HG03342 (cell line): ENCODE data around the gene SPON2.

Source experiments
- ATAC-seq: cut with Tn5 transposase; IDR thresholded peaks from one replicate; pipeline ENCODE4 v1.9.1; 2021; ENCODE audit warnings: mild to moderate bottlenecking, moderate library complexity; ENCODE audit not compliant: unreplicated experiment

SPON2 gene

DNA sequence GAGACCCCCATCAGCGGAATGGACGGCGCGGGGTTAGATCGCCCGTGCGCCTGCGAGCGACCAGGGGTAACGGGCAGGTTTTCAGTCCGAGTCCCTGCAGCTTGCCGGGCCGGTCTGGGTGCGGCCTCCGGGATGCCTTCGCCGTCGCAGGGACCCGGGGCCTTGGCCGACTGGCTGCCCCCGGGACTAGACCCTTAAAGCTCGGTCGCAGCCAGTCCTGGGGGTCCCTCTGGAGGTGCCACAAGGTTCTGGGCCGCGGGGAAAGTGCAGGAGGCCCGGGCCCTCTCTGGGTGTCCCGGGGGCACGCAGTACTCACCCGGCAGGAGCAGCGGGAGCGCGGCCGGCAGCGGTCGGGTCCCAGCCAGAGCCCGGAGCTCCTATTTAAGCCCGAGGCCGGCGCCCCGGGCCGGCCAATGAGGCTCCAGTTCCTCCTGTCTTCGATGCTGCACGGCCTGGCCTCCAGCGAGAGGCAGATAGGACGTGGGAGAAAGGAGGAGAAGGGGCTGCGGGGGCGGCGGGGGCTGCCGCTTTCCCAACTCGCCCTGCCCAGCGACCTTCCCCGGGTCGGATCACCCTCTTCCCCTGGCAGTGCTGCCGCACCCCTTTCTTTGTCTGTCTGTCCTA, at the start of gene SPON2:
SPON2 (minus strand) TSS at position 356 of the 624 bp plus-strand sequence.
- ATAC-seq, result no peak

DNA sequence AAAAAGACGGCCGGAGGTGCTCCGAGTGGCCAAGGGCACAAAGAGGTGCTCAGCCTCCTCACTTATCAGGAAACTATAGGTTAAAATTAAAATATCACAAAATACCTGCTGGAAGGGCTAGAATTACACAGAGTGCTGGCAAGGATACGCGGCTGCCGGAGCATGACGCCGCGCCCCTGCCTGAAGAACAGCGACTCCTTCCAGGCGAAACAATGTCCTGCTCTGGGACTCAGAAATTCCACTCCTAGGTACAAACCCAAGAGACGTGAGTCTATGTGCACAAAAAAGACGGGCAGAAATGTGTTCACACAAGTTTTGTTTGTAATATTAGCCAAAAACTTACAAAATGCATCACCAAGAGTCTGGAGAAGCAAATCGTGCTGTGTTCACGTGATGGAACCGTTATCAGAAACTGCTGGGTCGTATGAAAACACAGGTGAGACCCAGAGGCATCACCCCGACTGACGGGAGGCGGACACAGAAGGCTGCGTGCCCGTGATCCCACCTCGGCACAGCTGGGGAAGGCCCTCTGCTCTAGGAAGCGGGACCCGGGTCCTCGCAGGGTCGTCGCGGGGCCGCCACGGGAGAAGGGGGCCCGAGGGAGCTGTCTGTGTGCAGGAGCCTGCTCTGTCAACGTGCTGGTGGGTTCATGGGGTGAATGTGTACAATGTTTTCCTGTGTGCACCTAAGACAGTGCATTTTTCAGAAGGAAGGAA, 48.9 kb upstream of the SPON2 start:
- ATAC-seq, result no peak

DNA sequence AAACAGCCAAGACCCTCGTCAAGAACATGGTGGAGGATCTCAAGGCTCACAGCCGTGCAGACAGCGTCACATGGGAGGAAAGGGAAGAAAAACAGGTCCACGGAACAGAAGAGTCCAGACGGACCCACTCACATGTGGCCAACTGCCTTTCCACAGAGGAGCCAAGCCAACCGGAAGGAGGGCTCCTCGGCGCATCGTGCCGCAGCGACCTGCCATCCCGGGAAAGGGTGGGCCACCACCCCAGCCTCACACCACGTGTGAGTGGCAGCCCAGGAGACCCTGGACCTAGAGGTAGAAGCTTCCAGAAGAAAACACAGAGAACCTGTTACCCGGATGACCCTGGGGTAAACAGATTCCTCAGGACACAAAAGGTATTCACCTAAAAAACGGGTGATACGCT, 48.2 kb upstream of the SPON2 start:
- ATAC-seq, result no peak

DNA sequence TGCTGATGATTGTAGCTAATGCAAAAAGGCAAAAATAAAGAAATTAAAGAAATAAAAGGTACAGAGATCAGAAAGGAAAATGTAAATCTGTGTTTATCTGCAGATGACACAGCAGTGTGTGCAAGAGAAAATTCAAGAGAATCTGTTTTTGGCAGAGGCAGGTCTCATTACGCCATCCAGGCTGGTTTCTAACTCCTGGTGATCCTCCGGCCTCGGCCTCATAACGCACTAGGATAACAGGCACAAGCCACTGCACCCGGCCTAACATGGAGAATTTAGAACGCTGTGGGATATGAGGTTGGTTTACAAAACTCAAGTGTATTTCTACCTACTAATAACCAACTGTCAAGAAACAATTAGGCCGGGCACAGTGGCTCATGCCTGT, 47.2 kb upstream of the SPON2 start:
- ATAC-seq, result no peak

DNA sequence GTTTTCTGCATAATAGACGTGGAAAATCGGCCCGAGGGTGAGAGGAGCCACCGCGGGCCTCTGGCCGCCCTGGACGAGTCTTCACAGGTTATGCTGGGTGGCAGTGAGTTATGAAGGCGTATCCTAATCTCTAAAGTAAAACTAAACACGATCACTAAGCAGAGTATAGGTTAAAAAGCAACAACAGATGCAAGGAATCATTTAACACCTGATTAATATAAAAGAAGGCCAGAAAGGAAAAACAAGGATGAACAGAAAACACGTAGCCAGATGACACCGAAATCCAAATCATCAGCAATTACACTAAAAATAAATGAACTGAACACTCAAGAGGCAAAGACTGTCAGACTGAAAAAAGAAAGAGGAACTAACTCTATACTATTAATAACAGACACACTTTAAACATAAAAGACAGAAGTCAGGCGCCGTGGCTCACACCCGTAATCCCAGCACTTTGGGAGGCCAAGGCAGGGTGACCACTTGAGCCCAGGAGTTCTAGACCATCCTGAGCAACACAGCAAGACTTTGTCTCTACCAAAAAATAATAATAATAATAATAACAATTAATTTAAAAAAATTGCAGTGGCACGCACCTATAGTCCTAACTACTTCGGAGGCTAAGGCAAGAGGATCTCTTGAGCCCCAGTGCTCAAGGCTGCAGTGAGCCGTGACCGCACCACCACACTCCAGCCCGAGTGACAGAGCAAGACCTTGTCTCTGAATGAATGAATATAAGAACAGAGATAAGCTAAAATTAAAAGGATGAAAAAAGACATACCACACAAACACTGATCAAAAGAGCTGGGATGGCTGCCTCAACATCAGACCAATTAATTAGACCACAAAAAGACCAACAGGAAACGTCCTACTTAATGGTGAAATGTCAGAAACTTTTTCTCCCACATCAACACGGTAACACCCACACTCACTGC, 46.5 kb upstream of the SPON2 start:
- peak; percentile 66 for ATAC-seq

DNA sequence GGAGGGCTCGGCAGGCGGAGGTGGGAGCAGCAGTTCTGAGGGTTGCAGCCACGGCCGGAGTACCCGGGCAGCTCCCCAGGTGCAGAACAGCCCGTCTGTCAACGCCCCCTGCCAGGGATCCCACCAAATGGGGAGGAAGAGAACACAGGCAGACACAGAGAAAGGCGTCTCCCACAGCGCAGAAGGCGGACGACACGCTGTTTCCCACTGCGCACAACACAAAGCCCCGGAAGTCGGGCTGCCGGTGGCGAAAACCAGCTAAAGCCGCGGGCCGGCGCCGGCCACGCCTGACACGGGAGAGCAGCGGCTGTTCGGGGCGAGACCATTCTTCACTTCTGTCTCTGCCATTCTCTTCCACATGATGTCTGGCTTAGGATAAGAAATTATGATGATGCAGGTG, 45.0 kb upstream of the SPON2 start:
- ATAC-seq, result no peak

DNA sequence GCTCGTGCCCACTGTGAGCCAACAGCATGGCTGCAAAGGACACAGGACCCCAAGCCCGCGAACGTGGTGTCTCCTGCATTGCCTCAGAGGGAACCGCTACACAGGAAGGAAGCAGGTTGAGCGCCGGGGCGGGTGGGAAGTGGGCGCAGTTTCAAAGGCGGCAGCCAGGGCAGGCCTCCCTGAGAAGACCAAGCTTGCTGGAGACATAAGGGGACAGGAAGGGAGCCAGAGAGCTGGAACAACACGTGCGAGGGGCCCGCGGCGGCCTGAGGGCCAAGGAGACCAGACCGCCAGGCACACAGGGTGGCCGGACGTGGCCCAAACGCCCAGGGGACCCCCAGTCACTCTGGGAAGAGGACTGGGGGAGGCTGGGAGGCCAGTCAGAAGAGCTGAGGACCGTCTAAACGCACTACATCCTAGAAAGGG, 44.5 kb upstream of the SPON2 start:
- ATAC-seq, result no peak

DNA sequence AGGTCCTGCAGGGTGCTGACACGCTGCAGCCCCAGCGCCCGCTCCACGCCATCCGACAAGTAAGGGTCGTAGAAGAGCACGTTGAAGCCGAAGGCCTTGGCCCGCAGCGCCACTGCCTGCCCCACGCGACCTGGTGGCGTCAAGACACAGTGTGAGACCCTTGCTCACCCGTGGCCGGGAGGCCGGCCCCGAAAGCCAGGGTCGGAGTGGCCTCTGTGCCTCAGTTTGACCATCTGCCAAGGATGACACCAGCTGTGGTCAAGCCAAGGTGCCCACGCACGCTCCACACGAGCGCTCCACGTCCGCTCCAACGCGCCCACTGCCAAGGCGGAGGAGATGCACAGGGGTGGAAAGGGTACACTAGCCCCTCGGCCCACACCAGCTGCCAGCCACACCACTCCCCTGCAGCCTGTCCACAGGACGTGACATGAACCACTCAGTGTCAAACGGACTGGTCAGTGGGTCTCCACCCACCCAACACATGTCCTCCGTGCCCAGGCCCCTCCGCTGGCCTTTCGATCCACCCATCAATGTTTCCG, 43.8 kb upstream of the SPON2 start:
- no peak for ATAC-seq

DNA sequence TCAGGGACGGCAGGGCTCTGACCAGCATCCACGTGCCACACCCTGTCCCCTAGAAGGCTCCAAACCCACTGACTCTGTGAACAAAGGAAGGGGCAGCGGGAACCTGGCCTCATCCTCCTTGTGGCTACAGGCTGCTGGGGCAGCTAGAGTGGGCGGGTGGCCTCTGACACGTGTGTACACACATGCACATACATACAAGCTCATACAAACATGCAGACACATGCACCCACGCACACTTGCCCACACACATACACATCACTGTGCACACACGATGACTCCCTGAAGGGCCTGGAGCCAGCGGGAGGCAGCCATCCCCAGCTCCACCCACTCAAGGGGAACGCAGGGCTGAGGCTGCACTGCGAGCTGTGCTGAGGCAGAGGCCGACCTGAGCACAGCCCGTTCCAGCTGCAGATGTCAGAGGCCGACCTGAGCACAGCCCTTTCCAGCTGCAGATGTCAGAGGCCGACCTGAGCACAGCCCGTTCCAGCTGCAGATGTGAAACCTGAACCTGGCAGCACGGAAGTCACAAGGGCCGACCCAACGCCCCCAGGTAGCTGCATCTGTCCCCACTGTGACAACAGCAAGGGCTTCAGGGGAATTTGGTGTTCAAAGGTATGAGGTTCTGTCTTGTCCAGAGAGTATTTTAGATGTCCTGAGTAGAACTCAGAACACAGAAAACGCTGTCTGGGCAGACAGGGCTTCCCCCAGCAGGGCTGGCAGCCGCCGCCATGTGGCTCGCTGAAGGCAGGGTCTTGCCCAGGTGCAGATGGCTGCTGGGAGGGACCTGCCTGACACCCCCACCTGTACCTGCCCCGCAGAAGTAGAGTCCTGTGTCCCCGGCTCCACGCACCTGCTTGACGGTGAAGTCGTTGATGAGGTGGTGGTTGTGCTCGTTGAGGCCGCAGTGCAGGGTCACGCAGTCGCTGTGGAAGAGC, 43.0 kb upstream of the SPON2 start:
- ATAC-seq, result no peak

DNA sequence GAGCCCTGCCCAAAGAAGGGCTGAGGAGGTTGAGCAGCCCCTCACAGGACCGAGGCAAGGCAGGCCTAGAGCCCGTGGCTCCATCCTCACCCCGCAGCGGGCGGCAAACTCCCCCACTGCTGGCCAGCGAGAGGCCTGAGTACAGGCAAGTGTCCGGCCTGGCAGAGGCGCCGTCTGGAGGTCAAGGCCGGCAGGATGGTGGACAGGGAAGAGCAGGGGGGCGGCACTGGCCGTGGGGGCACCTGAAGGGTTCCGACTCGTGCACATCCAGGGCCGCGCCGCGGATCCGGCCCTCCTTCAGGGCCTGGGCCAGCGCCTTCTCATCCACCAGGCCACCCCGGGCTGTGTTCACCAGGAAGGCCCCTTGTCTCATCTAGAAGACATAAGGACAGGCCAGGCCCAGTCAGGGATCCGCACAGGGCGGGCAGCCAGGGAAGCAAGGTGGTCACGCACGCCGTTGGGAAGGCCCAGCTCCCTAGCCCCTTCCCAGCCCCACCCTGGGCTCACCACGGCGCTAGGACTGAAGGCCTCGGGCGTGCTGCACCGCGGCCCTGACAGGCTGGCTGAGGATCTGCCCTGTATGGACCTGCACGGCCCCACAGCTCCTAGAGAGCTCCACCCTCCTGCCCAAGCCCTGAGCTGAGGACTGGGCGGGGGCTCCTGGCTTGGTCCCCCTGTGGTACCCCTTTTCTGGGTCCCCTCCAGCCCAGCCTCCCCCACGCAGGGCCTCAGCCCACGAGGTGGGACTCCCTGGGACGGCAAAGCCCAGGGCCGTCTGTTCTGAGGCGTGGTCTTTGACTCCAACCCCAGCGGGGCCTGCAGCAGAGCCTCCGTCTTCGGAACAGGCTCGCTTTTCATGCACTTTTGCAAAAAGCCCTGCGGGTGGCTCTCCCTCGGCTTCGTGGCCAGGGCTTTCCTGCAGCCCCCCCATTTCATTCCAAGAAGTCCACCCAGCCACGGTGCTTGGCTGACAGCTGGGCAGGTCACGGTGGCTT, 42.0 kb upstream of the SPON2 start:
- ATAC-seq, result no peak

DNA sequence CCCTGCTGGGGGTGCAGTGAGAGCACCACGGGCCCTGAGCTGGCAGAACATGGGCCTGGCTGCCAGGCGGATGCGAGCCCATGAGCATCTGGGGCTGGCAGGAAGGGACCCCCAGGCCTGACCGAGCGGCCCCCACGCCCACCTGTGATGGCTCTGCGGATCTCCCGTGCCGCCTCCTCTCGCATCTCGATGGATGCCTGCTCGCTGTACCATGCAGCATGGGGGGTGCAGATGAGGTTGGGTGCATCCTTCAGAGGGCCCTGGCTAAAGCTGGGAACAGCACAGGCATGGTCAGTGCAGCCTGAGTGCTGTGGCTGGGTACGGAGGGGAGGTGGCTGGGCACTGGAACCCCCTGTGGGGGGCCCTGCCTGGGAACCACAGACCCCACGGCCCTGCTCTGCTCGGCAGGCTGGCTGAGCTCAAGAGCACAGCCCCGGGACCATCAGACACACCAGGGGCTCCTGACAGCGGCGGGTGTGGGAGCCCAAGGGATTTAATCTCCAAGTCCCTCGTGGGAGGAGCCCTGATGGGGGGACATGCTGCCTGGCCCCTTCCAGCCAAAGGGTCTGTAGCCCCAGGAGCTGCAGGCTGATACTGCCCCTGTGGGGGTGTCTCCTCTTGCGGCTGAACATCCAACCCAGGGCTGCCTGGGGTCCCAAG, 41.1 kb upstream of the SPON2 start:
- no peak for ATAC-seq

DNA sequence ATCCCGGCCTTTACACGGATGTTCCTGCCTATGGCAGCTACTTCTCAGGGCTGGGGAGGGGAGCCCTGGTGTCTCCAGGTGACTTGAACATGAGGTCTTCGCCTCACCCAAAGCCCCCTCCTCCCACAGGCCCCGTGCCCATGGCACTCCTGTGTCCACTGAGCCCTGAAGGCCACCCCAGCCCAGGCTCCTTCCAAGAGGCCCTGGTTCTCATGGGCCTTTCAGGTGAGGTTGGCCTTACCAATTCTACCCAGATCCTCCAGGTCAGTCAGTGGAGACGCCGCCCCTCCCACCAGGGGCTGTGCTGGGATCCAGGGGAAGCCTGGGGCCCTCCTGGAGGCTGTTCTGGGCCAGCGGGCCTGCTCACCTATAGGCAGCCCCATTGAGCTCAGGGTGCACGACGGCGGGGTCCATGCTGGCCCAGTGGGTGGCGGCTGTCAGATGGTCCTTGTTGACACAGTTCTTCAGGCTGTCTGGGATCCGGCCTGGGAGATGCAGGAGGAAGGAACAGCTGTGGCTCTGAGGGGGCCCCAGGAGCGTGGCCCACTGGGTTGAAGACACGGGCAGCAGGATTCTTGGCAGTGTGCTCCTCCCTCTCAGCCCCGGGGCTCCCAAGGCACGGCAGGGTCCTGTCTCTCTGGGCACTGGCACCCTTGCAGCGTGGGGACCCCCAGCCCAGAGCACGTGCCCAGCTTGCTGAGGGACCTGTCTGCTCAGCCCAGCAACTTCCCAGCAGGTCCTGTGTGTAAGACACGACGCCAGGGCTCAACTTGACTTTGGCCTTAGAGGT, 40.4 kb upstream of the SPON2 start:
- ATAC-seq, result no peak

DNA sequence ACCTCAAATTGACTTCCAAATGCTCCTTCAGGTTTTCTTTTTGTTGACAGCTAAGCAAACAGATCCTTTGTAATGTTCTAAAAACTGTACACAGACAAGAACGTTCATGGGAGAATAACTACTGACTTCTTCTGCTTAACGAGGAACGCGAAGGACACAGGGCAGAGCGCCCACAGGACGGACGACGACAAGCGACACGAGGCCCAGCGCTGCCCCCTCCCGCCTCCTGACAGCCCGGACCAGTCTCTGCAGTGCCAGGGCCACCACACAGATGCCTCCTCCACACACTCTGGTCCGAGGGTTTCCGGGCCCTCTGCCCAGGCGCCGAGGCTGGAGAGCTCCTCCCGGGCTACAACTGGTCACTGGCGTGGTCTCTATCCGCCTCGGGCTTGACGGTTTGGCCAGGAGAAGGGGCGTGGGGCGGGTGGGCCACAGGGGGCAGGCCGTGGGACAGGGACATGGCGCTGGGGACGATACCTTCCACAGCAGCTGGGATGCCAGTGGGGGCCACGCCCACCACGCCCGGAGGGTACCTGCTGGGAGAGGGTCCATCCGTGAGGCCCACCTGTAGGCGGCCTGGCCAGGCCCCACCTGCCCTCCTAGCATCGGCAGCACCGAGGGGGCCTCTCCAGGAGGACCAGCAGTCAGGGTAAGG, 39.6 kb upstream of the SPON2 start:
- ATAC-seq, result no peak

DNA sequence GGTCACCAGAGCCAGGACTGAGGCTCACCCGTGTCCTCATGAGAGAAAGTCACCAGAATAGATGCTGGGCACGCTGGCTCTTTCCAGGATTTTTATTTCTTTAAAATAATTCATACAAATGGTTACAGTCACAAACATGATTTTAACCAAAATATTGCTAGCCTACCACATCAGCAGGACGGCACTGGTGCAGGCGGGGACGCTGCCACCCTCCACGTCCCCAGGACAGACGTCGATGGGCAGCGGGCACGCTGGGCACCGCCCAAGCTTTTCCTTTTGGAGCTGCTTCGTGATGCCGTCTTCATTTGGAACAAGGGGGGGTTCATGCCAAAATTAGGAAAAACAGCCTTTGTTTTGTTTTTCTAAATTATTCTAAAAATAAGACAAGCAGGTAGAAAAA, 39.0 kb upstream of the SPON2 start:
- no peak for ATAC-seq

DNA sequence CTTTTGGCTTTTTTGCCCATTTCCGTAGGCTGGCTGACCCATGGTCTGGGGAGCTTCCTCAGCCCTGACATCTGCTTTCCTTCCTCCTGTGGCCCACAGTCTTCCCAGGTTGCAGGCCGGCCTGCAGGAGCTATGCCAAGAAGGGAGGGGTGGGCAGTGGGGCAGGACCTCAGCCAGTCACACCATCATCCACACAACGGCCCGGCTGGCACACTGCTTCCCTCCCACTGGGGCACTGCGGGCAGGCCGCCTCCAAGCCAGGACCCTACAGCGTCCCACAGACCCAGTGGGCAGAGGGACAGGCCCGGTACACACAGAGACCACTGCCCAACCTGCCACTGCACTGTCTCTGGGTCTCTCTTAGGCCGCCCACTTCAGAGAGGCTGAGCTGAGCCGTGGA, 38.6 kb upstream of the SPON2 start:
- no peak for ATAC-seq

DNA sequence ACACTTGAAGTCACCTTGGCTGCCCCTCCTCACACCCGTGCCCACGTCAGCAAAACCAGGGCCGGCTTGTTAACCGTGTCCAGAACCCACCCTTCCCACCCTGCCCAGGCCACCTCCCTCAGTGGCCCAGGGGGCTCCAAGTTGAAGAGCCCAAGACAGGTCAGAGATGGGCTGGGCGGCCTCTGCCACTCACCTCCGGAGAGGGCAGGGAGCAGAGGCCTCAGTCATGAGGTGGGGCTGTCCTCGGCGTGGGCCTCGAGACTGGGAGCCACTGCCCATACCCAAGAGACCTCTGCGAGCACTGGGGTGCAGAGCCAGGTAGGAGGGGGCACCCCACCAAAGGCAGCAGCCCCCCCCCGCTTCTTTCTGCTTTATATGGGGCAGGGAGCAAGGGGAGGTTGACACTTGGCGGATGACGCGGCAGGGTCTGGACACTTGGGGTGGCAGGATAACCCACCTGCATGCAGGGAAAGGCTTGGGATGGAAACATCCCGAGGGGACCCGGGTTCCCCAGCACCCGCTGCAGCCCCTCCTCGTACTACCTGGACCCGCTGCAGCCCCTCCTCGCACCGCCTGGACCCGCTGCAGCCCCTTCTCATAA, 38.0 kb upstream of the SPON2 start:
- ATAC-seq, result no peak

DNA sequence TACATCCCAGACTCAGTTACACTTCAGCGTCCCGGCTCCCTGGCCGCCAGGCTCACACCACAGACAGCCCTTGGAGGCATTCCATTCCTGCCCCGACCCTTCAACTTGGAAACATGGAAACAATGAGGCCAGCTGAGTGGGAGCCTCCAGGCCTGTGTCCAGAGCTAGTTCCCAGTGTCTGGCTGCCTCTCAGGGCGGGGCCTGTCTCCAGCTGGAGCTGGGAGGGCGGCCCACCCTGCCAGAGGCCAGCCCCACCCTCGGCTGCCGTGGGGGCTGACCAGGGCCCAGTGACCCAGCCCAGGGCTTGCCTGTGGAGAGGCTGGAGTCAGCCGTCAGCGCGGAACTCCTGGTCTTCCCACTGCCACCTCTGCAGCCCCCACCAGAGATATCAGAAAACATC, 37.4 kb upstream of the SPON2 start:
- ATAC-seq, result no peak
